HepG2 (cell line): ENCODE results near the gene ACCSL. TPM values are rescaled to one million over a fixed set of nuclear protein-coding genes. Genes with fewer than 3 reads are reported as not detected.

Experiments
- ATAC-seq: fragments of 200-7000 bp; cut with Tn5 transposase; 3 replicates; pipeline ENCODE4 v1.9.1; 2020; ENCODE audit warnings: mild to moderate bottlenecking, moderate library complexity
- BruUV-seq: library from RNA; stranded (reverse); fragments of 400-500 nt; replicated peaks from 2 replicates; lab custom pipeline; 2021; lab: Mats Ljungman, UMichigan
- CTCF ChIA-PET: fragments of 300-600 bp; formaldehyde crosslinking; extraction: SDS; loops from one replicate; lab custom pipeline; 2021; ENCODE audit warnings: low total read pairs, inconsistent platforms, low intra/inter-chr PET ratio; lab: Yijun Ruan, JAX
- POLR2A ChIA-PET: fragments of 350-600 bp; sonication (Branson Sonifier 250); formaldehyde crosslinking; loops from one replicate; lab custom pipeline; 2020; ENCODE audit warnings: antibody characterized with exemption, inconsistent platforms; lab: Yijun Ruan, JAX
- DNase-seq: peaks from one replicate; pipeline ENCODE4 v3.0.0-alpha.2; 2015; ENCODE audit warnings: low spot score
- FAIRE-seq: peaks from 3 replicates; lab custom pipeline; 2011; peaks lifted over from hg19 to GRCh38; lab: Jason Lieb, UNC
- H2AFZ ChIP-seq: one replicate; pipeline ENCODE4 v1.6.1; 2011; ENCODE audit warnings: low read length, inconsistent platforms
- H3K27ac ChIP-seq: fragments of 300-600 bp; 3 replicates; pipeline ENCODE4 v1.8.0; 2011; ENCODE audit warnings: mixed run types, mild to moderate bottlenecking, mixed read lengths, low read length, inconsistent platforms; ENCODE audit not compliant: insufficient read depth; ENCODE audit errors: extremely low read length
- H3K27me3 ChIP-seq, 2 experiments: fragments of 200-600 bp in 1 of 2; 2 replicates in 1 of 2; 3 replicates in 1 of 2; pipeline versions ENCODE4 v1.6.0 to v1.8.0; 2011; ENCODE audit warnings: low read length in 2 of 2, mild to moderate bottlenecking in 2 of 2, moderate library complexity in 2 of 2, inconsistent platforms in 1 of 2; ENCODE audit not compliant: insufficient read depth in 2 of 2, control insufficient read depth in 1 of 2
- H3K36me3 ChIP-seq, 2 experiments: fragments of 200-600 bp in 1 of 2; replicated peaks in 1 of 2; 2 replicates in 1 of 2; 3 replicates in 1 of 2; pipeline versions ENCODE4 v1.5.1 to v1.8.0; 2011; ENCODE audit warnings: low read length in 2 of 2, inconsistent platforms in 1 of 2; ENCODE audit not compliant: insufficient read depth in 2 of 2, control insufficient read depth in 1 of 2
- H3K4me1 ChIP-seq: 2 replicates; pipeline ENCODE4 v1.5.1; 2012; ENCODE audit warnings: low read length, inconsistent platforms; ENCODE audit not compliant: insufficient read depth
- H3K4me2 ChIP-seq: 2 replicates; pipeline ENCODE4 v1.6.0; 2011; ENCODE audit warnings: low read depth, low read length, inconsistent platforms
- H3K4me3 ChIP-seq, 3 experiments: fragments of 200-600 bp in 1 of 3; sonication (generic), shearing (Covaris generic) in 1 of 3; replicated peaks in 1 of 3; 2 replicates each; pipeline ENCODE4 v1.5.1; 2011 to 2016; ENCODE audit warnings: low read length in 3 of 3, inconsistent platforms in 2 of 3, low read depth in 2 of 3, mild to moderate bottlenecking in 2 of 3, control low read depth in 1 of 3, mixed read lengths in 1 of 3; ENCODE audit not compliant: insufficient read depth in 1 of 3
- H3K79me2 ChIP-seq: one replicate; pipeline ENCODE4 v1.6.1; 2011; ENCODE audit warnings: low read length, inconsistent platforms; ENCODE audit not compliant: insufficient read depth
- H3K9ac ChIP-seq: 2 replicates; pipeline ENCODE4 v1.6.0; 2011; ENCODE audit warnings: mild to moderate bottlenecking, low read depth, low read length, inconsistent platforms; ENCODE audit not compliant: insufficient read depth
- H3K9me3 ChIP-seq: 2 replicates; pipeline ENCODE4 v1.5.1; 2012; ENCODE audit warnings: mild to moderate bottlenecking, low read length
- H4K20me1 ChIP-seq: 2 replicates; pipeline ENCODE4 v1.6.0; 2011; ENCODE audit warnings: inconsistent platforms, mild to moderate bottlenecking, low read length, moderate library complexity; ENCODE audit not compliant: insufficient read depth
- GABPB1 ChIP-seq: IDR thresholded peaks from 2 replicates; pipeline ENCODE4 v1.6.1; 2016; ENCODE audit warnings: mild to moderate bottlenecking, missing genetic modification reagents, moderate library complexity, missing compliant biosample characterization
- HNRNPH1 ChIP-seq: fragments of 200-400 bp; formaldehyde crosslinking; optimal IDR thresholded peaks from 2 replicates; pipeline ENCODE3; 2017; ENCODE audit warnings: mild to moderate bottlenecking, low read depth, low read length
- HNRNPK ChIP-seq: fragments of 200-400 bp; formaldehyde crosslinking; IDR thresholded peaks from 2 replicates; pipeline ENCODE4 v1.6.1; 2018; ENCODE audit warnings: low read length, low read depth, moderate library complexity, mild to moderate bottlenecking; ENCODE audit not compliant: poor library complexity, severe bottlenecking
- U2AF2 ChIP-seq: fragments of 200-400 bp; formaldehyde crosslinking; IDR thresholded peaks from 2 replicates; pipeline ENCODE4 v1.6.1; 2017; ENCODE audit warnings: low read depth, mild to moderate bottlenecking, low read length
- ZNF253 ChIP-seq: sonication (generic); formaldehyde crosslinking; IDR thresholded peaks from 2 replicates; pipeline ENCODE4 v1.8.0; 2022; ENCODE audit warnings: mild to moderate bottlenecking, missing genetic modification reagents, borderline replicate concordance
- ZNF879 ChIP-seq: sonication (generic); formaldehyde crosslinking; IDR thresholded peaks from 2 replicates; pipeline ENCODE4 v1.8.1; 2023; ENCODE audit warnings: missing genetic modification reagents
- WGBS: methylation state at CpG from one replicate; pipeline ENCODE4 v1.1.6; 2017; ENCODE audit warnings: low lambda C conversion rate; 5-methylcytosine and 5-hydroxymethylcytosine counted together
- in situ Hi-C: cut with HindIII; loops from 2 replicates; pipeline ENCODE4 v1.10.0; 2017; ENCODE audit warnings: low pct_unique_long_range_greater_than_20kb; ENCODE audit not compliant: extremely low pct_ligation_motif_present
- intact Hi-C: fragments of 100-400 bp; cut with micrococcal nuclease; formaldehyde crosslinking; loops from one replicate; pipeline ENCODE4 v1.10.0; 2022; ENCODE audit not compliant: unreplicated experiment
- polyA plus RNA-seq, 8 experiments: library from polyadenylated mRNA; depleted of rRNA in 3 of 8; stranded (reverse) in 7 of 8; unstranded in 1 of 8; fragments of >200 nt; fragmentation: Illumina TruSeq in 4 of 8; extraction: Trizol in 4 of 8; gene quantifications; 2 replicates each; pipeline versions ENCODE4 v1.2.1 to v1.2.3, GENCODE V29; 2011 to 2016; ENCODE audit warnings: low read depth in 4 of 8, missing spikeins in 1 of 8, mixed read lengths in 1 of 8; ENCODE audit not compliant: insufficient read depth in 1 of 8
- total RNA-seq, 5 experiments: library from RNA; depleted of rRNA; stranded (reverse); fragments of >200 nt; fragmentation: Illumina TruSeq; extraction: Trizol; gene quantifications; 2 replicates each; pipeline ENCODE4 v1.2.3, GENCODE V29; 2016; ENCODE audit warnings: low read depth in 1 of 5
- TF ChIP-seq, protein P1 (sequence below): sonication (generic); formaldehyde crosslinking; IDR thresholded peaks from 2 replicates; pipeline ENCODE4 v1.4.0; 2020; ENCODE audit warnings: missing genetic modification reagents
- TF ChIP-seq, protein P2 (sequence below): sonication (generic); formaldehyde crosslinking; IDR thresholded peaks from 2 replicates; pipeline ENCODE4 v1.9.0; 2021; ENCODE audit warnings: missing genetic modification reagents, mild to moderate bottlenecking, borderline replicate concordance

ACCSL gene
- total and polyA plus RNA-seq, 2 of the 13 experiments (the other 11 are each of a cell fraction or from before 2014, with no cell fraction given) = not detected

DNA sequence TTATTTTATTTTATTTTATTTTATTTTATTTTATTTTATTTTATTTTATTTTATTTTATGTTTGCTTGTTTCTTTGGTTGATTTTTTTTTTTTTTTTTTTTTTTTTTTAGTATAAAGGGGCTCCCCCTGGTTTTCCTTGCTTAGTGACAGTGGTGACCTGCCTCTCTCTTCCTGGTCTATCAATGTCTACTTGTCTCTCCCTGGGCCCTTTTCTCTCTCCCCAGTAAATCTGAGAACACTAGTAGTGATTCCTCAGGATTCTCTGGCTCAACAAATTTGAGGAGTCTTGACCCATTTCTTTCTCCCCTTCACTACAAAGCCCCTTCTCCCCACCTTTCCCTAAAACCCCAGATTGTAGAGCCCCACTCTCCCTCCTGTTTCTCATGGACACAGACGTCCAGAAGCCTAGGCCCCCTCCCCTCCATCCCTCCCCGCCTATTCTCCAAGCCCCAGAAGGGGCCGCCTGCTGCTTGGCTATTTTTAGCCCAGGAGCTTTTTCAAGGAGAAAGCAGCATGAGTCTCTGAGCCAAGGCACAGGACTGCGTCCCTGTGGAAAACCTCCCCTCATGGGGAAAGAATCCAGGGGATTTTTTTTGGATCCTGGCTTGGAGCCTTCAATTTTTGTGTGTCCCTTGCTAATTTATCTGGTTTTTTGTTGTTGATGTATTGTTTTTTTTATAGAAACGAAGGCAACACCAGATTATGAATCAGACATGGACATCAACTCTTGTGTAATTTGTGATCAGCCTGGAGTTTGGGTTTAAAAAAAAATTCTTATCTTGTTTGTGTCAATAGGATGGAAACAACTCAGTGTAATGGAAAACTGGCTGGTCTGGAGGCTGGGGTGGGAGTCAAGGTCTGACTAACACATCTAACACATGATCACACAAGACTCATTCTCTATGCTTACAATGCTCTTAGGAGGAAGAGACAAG lies 17.5 kb upstream of the ACCSL start:
- no peak overlapping the region for H2AFZ ChIP-seq
- in situ Hi-C loops = no loop called here
- no peak overlapping the region for H3K9ac ChIP-seq
- TF ChIP-seq U2AF2 = no peak
- TF ChIP-seq HNRNPH1 = no peak
- TF ChIP-seq GABPB1 (CRISPR knock-in tag) = no peak
- TF ChIP-seq, protein P1, sequence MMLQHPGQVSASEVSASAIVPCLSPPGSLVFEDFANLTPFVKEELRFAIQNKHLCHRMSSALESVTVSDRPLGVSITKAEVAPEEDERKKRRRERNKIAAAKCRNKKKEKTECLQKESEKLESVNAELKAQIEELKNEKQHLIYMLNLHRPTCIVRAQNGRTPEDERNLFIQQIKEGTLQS (CRISPR knock-in tag) = no peak
- no peak for TF ChIP-seq ZNF253 (CRISPR knock-in tag)
- no peak for TF ChIP-seq ZNF879 (CRISPR knock-in tag)
- TF ChIP-seq HNRNPK = no peak
- TF ChIP-seq, protein P2, sequence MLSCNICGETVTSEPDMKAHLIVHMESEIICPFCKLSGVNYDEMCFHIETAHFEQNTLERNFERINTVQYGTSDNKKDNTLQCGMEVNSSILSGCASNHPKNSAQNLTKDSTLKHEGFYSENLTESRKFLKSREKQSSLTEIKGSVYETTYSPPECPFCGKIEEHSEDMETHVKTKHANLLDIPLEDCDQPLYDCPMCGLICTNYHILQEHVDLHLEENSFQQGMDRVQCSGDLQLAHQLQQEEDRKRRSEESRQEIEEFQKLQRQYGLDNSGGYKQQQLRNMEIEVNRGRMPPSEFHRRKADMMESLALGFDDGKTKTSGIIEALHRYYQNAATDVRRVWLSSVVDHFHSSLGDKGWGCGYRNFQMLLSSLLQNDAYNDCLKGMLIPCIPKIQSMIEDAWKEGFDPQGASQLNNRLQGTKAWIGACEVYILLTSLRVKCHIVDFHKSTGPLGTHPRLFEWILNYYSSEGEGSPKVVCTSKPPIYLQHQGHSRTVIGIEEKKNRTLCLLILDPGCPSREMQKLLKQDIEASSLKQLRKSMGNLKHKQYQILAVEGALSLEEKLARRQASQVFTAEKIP (CRISPR knock-in tag) = no peak
- H4K20me1 ChIP-seq = no peaks in the 10 kb centered on the region
- no peaks in the 10 kb centered on the region for H3K9me3 ChIP-seq
- POLR2A ChIA-PET = no interaction called here
- H3K79me2 ChIP-seq = no peaks in the 10 kb centered on the region
- peaks cover 4 to 9% of the 10 kb centered on the region in 2 experiments; a peak in 2 of 5 replicates for H3K27me3 ChIP-seq
- no peak for ATAC-seq
- no peaks in the 10 kb centered on the region for H3K36me3 ChIP-seq
- DNase-seq = no peak
- CTCF ChIA-PET = no interaction called here
- intact Hi-C loops = no loop called here
- H3K4me3 ChIP-seq = no peak overlapping the region
- H3K4me2 ChIP-seq = no peak overlapping the region
- FAIRE-seq = no peak
- no peak overlapping the region for H3K27ac ChIP-seq
- 11% methylated on average over 5 of the region's 5 CpGs for whole genome bisulfite sequencing
- no TSS peak for BruUV-seq
- no peaks in the 10 kb centered on the region for H3K4me1 ChIP-seq
